ENCODE results near the gene ARIH1. TPM values are rescaled to one million over a fixed set of nuclear protein-coding genes. Genes with fewer than 3 reads are reported as not detected.

ARIH1 gene
- total and polyA plus RNA-seq, 2 of the 8 experiments (the other 6 are each of a cell fraction or from before 2014, with no cell fraction given): 32.7 to 179 TPM

- Histone ChIP-seq H3K56ac (replicated peaks; ENCODE audit: insufficient read length, low read depth, low read length) (no peak overlapping the region), H3K18ac (ENCODE audit: extremely low read depth, low read length) (no peak overlapping the region), H4K91ac (replicated peaks; ENCODE audit: insufficient read length, low read length) (no peak overlapping the region), H3K79me1 (ENCODE audit: low read depth, low read length) (no peaks in the 10 kb centered on the region), H4K8ac (ENCODE audit: extremely low read depth, insufficient read depth, low read length) (no peak overlapping the region), H3K23ac (ENCODE audit: insufficient read length) (no peak overlapping the region), H2BK15ac (ENCODE audit: low read length) (no peak overlapping the region), H2AFZ (ENCODE audit: low read length) (no peak overlapping the region), H3K4me1 (replicated peaks in 1 of 4; ENCODE audit: control insufficient read depth in 3 of 4, insufficient read depth in 4 of 4, low read length in 3 of 4) (no peaks in the 10 kb centered on the region), H2BK5ac (ENCODE audit: low read depth, low read length) (no peak overlapping the region), H3K27ac (ENCODE audit: low read depth, low read length) (no peak overlapping the region), H2AK5ac (ENCODE audit: low read depth, low read length) (no peak overlapping the region), H3K27me3 (replicated peaks in 1 of 4; ENCODE audit: control insufficient read depth in 3 of 4, extremely low read depth in 1 of 4, insufficient read depth in 3 of 4, low read length in 3 of 4) (no peaks in the 10 kb centered on the region), H4K5ac (ENCODE audit: insufficient read length, low read depth, low read length) (no peak overlapping the region), H2BK20ac (ENCODE audit: low read length) (no peak overlapping the region), H3K4me3 (ENCODE audit: extremely low read depth in 1 of 4, insufficient read depth in 2 of 4, low read depth in 3 of 4, low read length in 4 of 4) (no peak overlapping the region), H2BK120ac (replicated peaks; ENCODE audit: low read depth, low read length) (no peak overlapping the region), H3K9me3 (ENCODE audit: insufficient read depth in 2 of 2, low read depth in 1 of 2, low read length in 1 of 2) (peaks cover 12 to 14% of the 10 kb centered on the region in 2 experiments; a peak in 2 of 4 replicates), H3K79me2 (ENCODE audit: control insufficient read depth in 1 of 2, insufficient read depth in 2 of 2, low read length in 2 of 2) (peaks cover 3 to 57% of the 10 kb centered on the region in 2 experiments; a peak in 2 of 4 replicates), H3K4me2 (ENCODE audit: insufficient read depth in 1 of 2, low read depth in 2 of 2, low read length in 2 of 2) (no peak overlapping the region), H3K36me3 (ENCODE audit: control insufficient read depth in 2 of 4, insufficient read depth in 4 of 4, low read length in 3 of 4) (peaks cover 0 to 15% (median 2%) of the 10 kb centered on the region in 4 experiments; a peak in 4 of 8 replicates), H3K23me2 (ENCODE audit: low read depth, low read length) (no peaks in the 10 kb centered on the region), H3K9ac (replicated peaks in 1 of 4; ENCODE audit: extremely low read depth in 1 of 4, low read depth in 3 of 4, low read length in 3 of 4) (no peak overlapping the region), H2BK12ac (ENCODE audit: low read depth, low read length) (no peak overlapping the region), H3K14ac (ENCODE audit: insufficient read length) (no peak overlapping the region), H4K20me1 (replicated peaks in 1 of 2; ENCODE audit: control insufficient read depth in 1 of 2, insufficient read depth in 2 of 2, low read length in 2 of 2) (no peaks in the 10 kb centered on the region), H3K4ac (replicated peaks; ENCODE audit: insufficient read length, low read depth, low read length) (no peak overlapping the region)
- DNase-seq (ENCODE audit: low read depth in 1 of 2, low spot score in 2 of 2) (no peak), FAIRE-seq (no peak)
- ChIA-PET CTCF (ENCODE audit: partially characterized antibody) (interaction anchor here (1.8 kb wide), 1 partner anchor 64 kb away, joined by 3 read pairs; no protein-coding TSS in a partner anchor), POLR2A (ENCODE audit: partially characterized antibody) (interaction anchor here (1.1 kb wide), 1 partner anchor 63 kb away, joined by 3 read pairs; no protein-coding TSS in a partner anchor)
- 90% methylated on average over 3 of the region's 3 CpGs; no CpG with 5 or more reads in 1 of the 2 experiments for WGBS, 2 experiments (ENCODE audit: extremely low coverage in 1 of 2, insufficient coverage in 1 of 2, insufficient read length in 1 of 2, insufficient replicate concordance in 2 of 2, low coverage in 1 of 2, low lambda C conversion rate in 2 of 2, missing lambda C conversion rate in 1 of 2)
- TF ChIP-seq POU5F1 (IDR thresholded peaks at IDR 0.05; ENCODE audit: low read depth, low read length): no peak
- TF ChIP-seq YY1 (IDR thresholded peaks at IDR 0.05; ENCODE audit: low read depth, low read length): no peak
- no peak for TF ChIP-seq ATF2 (IDR thresholded peaks at IDR 0.05; ENCODE audit: low read length)
- TF ChIP-seq CREB1 (IDR thresholded peaks at IDR 0.05): no peak
- TF ChIP-seq SIN3A (conservative IDR thresholded peaks at IDR 0.05 in 1 of 2, IDR thresholded peaks at IDR 0.05 in 1 of 2; ENCODE audit: low read depth in 1 of 2, low read length in 2 of 2): no peak
- no peak for TF ChIP-seq CTCF (IDR thresholded peaks at IDR 0.05; ENCODE audit: control extremely low read depth in 1 of 3, insufficient read depth in 1 of 3, low read depth in 1 of 3, low read length in 3 of 3)
- no peak for TF ChIP-seq SP2 (IDR thresholded peaks at IDR 0.05; ENCODE audit: low read length)
- TF ChIP-seq CHD2 (IDR thresholded peaks at IDR 0.05; ENCODE audit: low read length): no peak
- no peak for TF ChIP-seq CTBP2 (IDR thresholded peaks at IDR 0.05; ENCODE audit: borderline replicate concordance, insufficient read depth, insufficient read length, low read length)
Measured at GRCh38 chr15:72536506-72536905, 62.4 kb downstream of the ARIH1 start.
